Measurements from ENCODE around the gene TNXB. TPM values are rescaled to one million over a fixed set of nuclear protein-coding genes. Genes with fewer than 3 reads are reported as not detected.
"Not testable (repeated sequence)": the region's sequence is repeated elsewhere in the genome, so short reads cannot be mapped to it uniquely, and the experiment has no call there.

Gene TNXB
- total RNA-seq, 1 experiment from 2014 or later, result 2.7 TPM

- H3K36me3 Mint-ChIP-seq (ENCODE audit: insufficient read depth, unreplicated experiment); H3K4me1 ChIP-seq; H3K27me3 Mint-ChIP-seq (ENCODE audit: insufficient read depth, unreplicated experiment); POLR2A ChIA-PET; H3K4me1 Mint-ChIP-seq (ENCODE audit: low read depth, unreplicated experiment); BruUV-seq (replicated peaks); H3K27me3 ChIP-seq (replicated peaks; ENCODE audit: control insufficient read depth, insufficient read depth, low read length); H3K4me3 ChIP-seq (ENCODE audit: low read depth, low read length); CTCF ChIA-PET; H3K9me3 ChIP-seq; intact Hi-C loops (cut with micrococcal nuclease; ENCODE audit: unreplicated experiment); H3K9me3 Mint-ChIP-seq (ENCODE audit: unreplicated experiment); H3K4me3 Mint-ChIP-seq (ENCODE audit: unreplicated experiment); H3K27ac Mint-ChIP-seq (ENCODE audit: unreplicated experiment); H3K36me3 ChIP-seq (ENCODE audit: control insufficient read depth, insufficient read depth, low read length): not testable (repeated sequence)
- DNase-seq, result peak; percentile 1 to 38
Observed at GRCh38 chr6:32009537-32009936, 99.6 kb downstream of the TNXB start.

- H3K36me3 Mint-ChIP-seq (ENCODE audit: insufficient read depth, unreplicated experiment); H3K4me3 Mint-ChIP-seq (ENCODE audit: unreplicated experiment); intact Hi-C loops (cut with micrococcal nuclease; ENCODE audit: unreplicated experiment); H3K27ac Mint-ChIP-seq (ENCODE audit: unreplicated experiment); H3K4me1 ChIP-seq; POLR2A ChIA-PET; H3K4me3 ChIP-seq (ENCODE audit: low read depth, low read length); H3K9me3 ChIP-seq; BruUV-seq (replicated peaks); CTCF ChIA-PET; H3K9me3 Mint-ChIP-seq (ENCODE audit: unreplicated experiment); H3K27me3 Mint-ChIP-seq (ENCODE audit: insufficient read depth, unreplicated experiment); H3K36me3 ChIP-seq (ENCODE audit: control insufficient read depth, insufficient read depth, low read length); H3K27me3 ChIP-seq (replicated peaks; ENCODE audit: control insufficient read depth, insufficient read depth, low read length); H3K4me1 Mint-ChIP-seq (ENCODE audit: low read depth, unreplicated experiment): not testable (repeated sequence)
- DNase-seq, result peak; percentile 1 to 37
Observed at GRCh38 chr6:32008616-32009015, 100.5 kb downstream of the TNXB start.

- not testable (repeated sequence) for BruUV-seq (replicated peaks)
Observed at GRCh38 chr6:32008037-32008436, 101.1 kb downstream of the TNXB start.

GRCh38 chr6:32007086-32007485 is 102.1 kb downstream of the TNXB start:
- H3K27ac Mint-ChIP-seq (ENCODE audit: unreplicated experiment); H3K9me3 Mint-ChIP-seq (ENCODE audit: unreplicated experiment); H3K36me3 ChIP-seq (ENCODE audit: control insufficient read depth, insufficient read depth, low read length); H3K4me3 Mint-ChIP-seq (ENCODE audit: unreplicated experiment); intact Hi-C loops (cut with micrococcal nuclease; ENCODE audit: unreplicated experiment); H3K27me3 ChIP-seq (replicated peaks; ENCODE audit: control insufficient read depth, insufficient read depth, low read length); H3K36me3 Mint-ChIP-seq (ENCODE audit: insufficient read depth, unreplicated experiment); CTCF ChIA-PET; H3K27me3 Mint-ChIP-seq (ENCODE audit: insufficient read depth, unreplicated experiment); H3K4me1 Mint-ChIP-seq (ENCODE audit: low read depth, unreplicated experiment); POLR2A ChIA-PET; H3K4me3 ChIP-seq (ENCODE audit: low read depth, low read length); H3K9me3 ChIP-seq; H3K4me1 ChIP-seq; BruUV-seq (replicated peaks): not testable (repeated sequence)
- peak; percentile 11 to 40 for DNase-seq

More at GRCh38 chr6:32008037-32008436, 101.1 kb downstream of the TNXB start:
- intact Hi-C loops (cut with micrococcal nuclease; ENCODE audit: unreplicated experiment); H3K27me3 ChIP-seq (replicated peaks; ENCODE audit: control insufficient read depth, insufficient read depth, low read length); POLR2A ChIA-PET; H3K9me3 Mint-ChIP-seq (ENCODE audit: unreplicated experiment); H3K4me3 Mint-ChIP-seq (ENCODE audit: unreplicated experiment); CTCF ChIA-PET; H3K4me1 ChIP-seq; H3K36me3 Mint-ChIP-seq (ENCODE audit: insufficient read depth, unreplicated experiment); H3K4me3 ChIP-seq (ENCODE audit: low read depth, low read length); H3K27me3 Mint-ChIP-seq (ENCODE audit: insufficient read depth, unreplicated experiment); H3K4me1 Mint-ChIP-seq (ENCODE audit: low read depth, unreplicated experiment); DNase-seq; H3K36me3 ChIP-seq (ENCODE audit: control insufficient read depth, insufficient read depth, low read length); H3K27ac Mint-ChIP-seq (ENCODE audit: unreplicated experiment); H3K9me3 ChIP-seq: not testable (repeated sequence)

- H3K36me3 Mint-ChIP-seq (ENCODE audit: insufficient read depth, unreplicated experiment); H3K4me3 ChIP-seq (ENCODE audit: low read depth, low read length); H3K9me3 ChIP-seq; H3K27me3 ChIP-seq (replicated peaks; ENCODE audit: control insufficient read depth, insufficient read depth, low read length); intact Hi-C loops (cut with micrococcal nuclease; ENCODE audit: unreplicated experiment); H3K36me3 ChIP-seq (ENCODE audit: control insufficient read depth, insufficient read depth, low read length); H3K27ac Mint-ChIP-seq (ENCODE audit: unreplicated experiment); H3K4me3 Mint-ChIP-seq (ENCODE audit: unreplicated experiment); H3K4me1 Mint-ChIP-seq (ENCODE audit: low read depth, unreplicated experiment); H3K4me1 ChIP-seq; BruUV-seq (replicated peaks); H3K27me3 Mint-ChIP-seq (ENCODE audit: insufficient read depth, unreplicated experiment); H3K9me3 Mint-ChIP-seq (ENCODE audit: unreplicated experiment): not testable (repeated sequence)
- ChIA-PET CTCF (interaction anchor here (0.6 kb wide), 1 partner anchor 88 kb away, joined by 4 read pairs; no protein-coding TSS in a partner anchor), POLR2A (interaction anchor here (1.1 kb wide), 1 partner anchor 34 kb away, joined by 6 read pairs; the partner anchor contains the start of gene DXO)
- peak; percentile 0 to 38 for DNase-seq
Observed at GRCh38 chr6:32005991-32006529, 103.1 kb downstream of the TNXB start.

- intact Hi-C loops (cut with micrococcal nuclease; ENCODE audit: unreplicated experiment), result not testable (repeated sequence)
Observed at GRCh38 chr6:32005538-32005880, 103.6 kb downstream of the TNXB start.

GRCh38 chr6:32004864-32005537 is 104.1 kb downstream of the TNXB start:
- H3K9me3 ChIP-seq; POLR2A ChIA-PET; H3K27me3 Mint-ChIP-seq (ENCODE audit: insufficient read depth, unreplicated experiment); H3K9me3 Mint-ChIP-seq (ENCODE audit: unreplicated experiment); H3K4me3 ChIP-seq (ENCODE audit: low read depth, low read length); CTCF ChIA-PET; H3K36me3 ChIP-seq (ENCODE audit: control insufficient read depth, insufficient read depth, low read length); H3K27ac Mint-ChIP-seq (ENCODE audit: unreplicated experiment); H3K4me1 ChIP-seq; H3K36me3 Mint-ChIP-seq (ENCODE audit: insufficient read depth, unreplicated experiment); H3K4me1 Mint-ChIP-seq (ENCODE audit: low read depth, unreplicated experiment); intact Hi-C loops (cut with micrococcal nuclease; ENCODE audit: unreplicated experiment); BruUV-seq (replicated peaks); H3K27me3 ChIP-seq (replicated peaks; ENCODE audit: control insufficient read depth, insufficient read depth, low read length); H3K4me3 Mint-ChIP-seq (ENCODE audit: unreplicated experiment): not testable (repeated sequence)
- DNase-seq, result peak in 1 of 2 experiments; percentile 29

More at GRCh38 chr6:32005538-32005880, 103.6 kb downstream of the TNXB start:
- H3K4me3 ChIP-seq (ENCODE audit: low read depth, low read length); H3K4me1 Mint-ChIP-seq (ENCODE audit: low read depth, unreplicated experiment); BruUV-seq (replicated peaks); H3K9me3 ChIP-seq; H3K27me3 ChIP-seq (replicated peaks; ENCODE audit: control insufficient read depth, insufficient read depth, low read length); CTCF ChIA-PET; H3K4me1 ChIP-seq; H3K27me3 Mint-ChIP-seq (ENCODE audit: insufficient read depth, unreplicated experiment); H3K36me3 ChIP-seq (ENCODE audit: control insufficient read depth, insufficient read depth, low read length); H3K9me3 Mint-ChIP-seq (ENCODE audit: unreplicated experiment); H3K4me3 Mint-ChIP-seq (ENCODE audit: unreplicated experiment); H3K27ac Mint-ChIP-seq (ENCODE audit: unreplicated experiment); H3K36me3 Mint-ChIP-seq (ENCODE audit: insufficient read depth, unreplicated experiment): not testable (repeated sequence)
- POLR2A ChIA-PET, result interaction anchor here (1.1 kb wide), 1 partner anchor 34 kb away, joined by 6 read pairs; the partner anchor contains the start of gene DXO
- DNase-seq, result peak; percentile 2 to 20

Data from Caco-2 (cell line).